HepG2 (cell line): ENCODE results near the gene TNFSF9. TPM values are rescaled to one million over a fixed set of nuclear protein-coding genes. Genes with fewer than 3 reads are reported as not detected.

ENCODE experiments used
- ATAC-seq: fragments of 200-7000 bp; cut with Tn5 transposase; 3 replicates; pipeline ENCODE4 v1.9.1; 2020; ENCODE audit warnings: mild to moderate bottlenecking, moderate library complexity
- BruUV-seq: library from RNA; stranded (reverse); fragments of 400-500 nt; replicated peaks from 2 replicates; lab custom pipeline; 2021; lab: Mats Ljungman, UMichigan
- CTCF ChIA-PET: fragments of 300-600 bp; formaldehyde crosslinking; extraction: SDS; loops from one replicate; lab custom pipeline; 2021; ENCODE audit warnings: low total read pairs, inconsistent platforms, low intra/inter-chr PET ratio; lab: Yijun Ruan, JAX
- POLR2A ChIA-PET: fragments of 350-600 bp; sonication (Branson Sonifier 250); formaldehyde crosslinking; loops from one replicate; lab custom pipeline; 2020; ENCODE audit warnings: antibody characterized with exemption, inconsistent platforms; lab: Yijun Ruan, JAX
- DNase-seq: peaks from one replicate; pipeline ENCODE4 v3.0.0-alpha.2; 2015; ENCODE audit warnings: low spot score
- FAIRE-seq: peaks from 3 replicates; lab custom pipeline; 2011; peaks lifted over from hg19 to GRCh38; lab: Jason Lieb, UNC
- H2AFZ ChIP-seq: one replicate; pipeline ENCODE4 v1.6.1; 2011; ENCODE audit warnings: low read length, inconsistent platforms
- H3K27ac ChIP-seq: fragments of 300-600 bp; 3 replicates; pipeline ENCODE4 v1.8.0; 2011; ENCODE audit warnings: mixed run types, mild to moderate bottlenecking, mixed read lengths, low read length, inconsistent platforms; ENCODE audit not compliant: insufficient read depth; ENCODE audit errors: extremely low read length
- H3K27me3 ChIP-seq, 2 experiments: fragments of 200-600 bp in 1 of 2; 2 replicates in 1 of 2; 3 replicates in 1 of 2; pipeline versions ENCODE4 v1.6.0 to v1.8.0; 2011; ENCODE audit warnings: low read length in 2 of 2, mild to moderate bottlenecking in 2 of 2, moderate library complexity in 2 of 2, inconsistent platforms in 1 of 2; ENCODE audit not compliant: insufficient read depth in 2 of 2, control insufficient read depth in 1 of 2
- H3K36me3 ChIP-seq, 2 experiments: fragments of 200-600 bp in 1 of 2; replicated peaks in 1 of 2; 2 replicates in 1 of 2; 3 replicates in 1 of 2; pipeline versions ENCODE4 v1.5.1 to v1.8.0; 2011; ENCODE audit warnings: low read length in 2 of 2, inconsistent platforms in 1 of 2; ENCODE audit not compliant: insufficient read depth in 2 of 2, control insufficient read depth in 1 of 2
- H3K4me1 ChIP-seq: 2 replicates; pipeline ENCODE4 v1.5.1; 2012; ENCODE audit warnings: low read length, inconsistent platforms; ENCODE audit not compliant: insufficient read depth
- H3K4me2 ChIP-seq: 2 replicates; pipeline ENCODE4 v1.6.0; 2011; ENCODE audit warnings: low read depth, low read length, inconsistent platforms
- H3K4me3 ChIP-seq, 3 experiments: fragments of 200-600 bp in 1 of 3; sonication (generic), shearing (Covaris generic) in 1 of 3; replicated peaks in 1 of 3; 2 replicates each; pipeline ENCODE4 v1.5.1; 2011 to 2016; ENCODE audit warnings: low read length in 3 of 3, inconsistent platforms in 2 of 3, low read depth in 2 of 3, mild to moderate bottlenecking in 2 of 3, control low read depth in 1 of 3, mixed read lengths in 1 of 3; ENCODE audit not compliant: insufficient read depth in 1 of 3
- H3K79me2 ChIP-seq: one replicate; pipeline ENCODE4 v1.6.1; 2011; ENCODE audit warnings: low read length, inconsistent platforms; ENCODE audit not compliant: insufficient read depth
- H3K9ac ChIP-seq: 2 replicates; pipeline ENCODE4 v1.6.0; 2011; ENCODE audit warnings: mild to moderate bottlenecking, low read depth, low read length, inconsistent platforms; ENCODE audit not compliant: insufficient read depth
- H3K9me3 ChIP-seq: 2 replicates; pipeline ENCODE4 v1.5.1; 2012; ENCODE audit warnings: mild to moderate bottlenecking, low read length
- H4K20me1 ChIP-seq: 2 replicates; pipeline ENCODE4 v1.6.0; 2011; ENCODE audit warnings: inconsistent platforms, mild to moderate bottlenecking, low read length, moderate library complexity; ENCODE audit not compliant: insufficient read depth
- DPF2 ChIP-seq: sonication (generic); formaldehyde crosslinking; IDR thresholded peaks from 2 replicates; pipeline ENCODE4 v1.4.0; 2020; ENCODE audit warnings: mild to moderate bottlenecking, low read depth, missing genetic modification reagents, borderline replicate concordance
- FOXO1 ChIP-seq: sonication (generic); formaldehyde crosslinking; IDR thresholded peaks from 2 replicates; pipeline ENCODE4 v1.4.0; 2020; ENCODE audit warnings: missing genetic modification reagents
- GMEB2 ChIP-seq: IDR thresholded peaks from 2 replicates; pipeline ENCODE4 v1.6.1; 2016; ENCODE audit warnings: missing biosample characterization, missing genetic modification reagents, low read depth
- IRF2 ChIP-seq: IDR thresholded peaks from 2 replicates; pipeline ENCODE4 v1.6.1; 2018; ENCODE audit warnings: missing genetic modification reagents, missing compliant biosample characterization
- MIXL1 ChIP-seq: IDR thresholded peaks from 2 replicates; pipeline ENCODE4 v1.6.1; 2016
- NFE2 ChIP-seq: sonication (generic); formaldehyde crosslinking; IDR thresholded peaks from 2 replicates; pipeline ENCODE4 v1.4.0; 2020; ENCODE audit warnings: missing genetic modification reagents
- POLR2AphosphoS2 ChIP-seq: IDR thresholded peaks from 2 replicates; pipeline ENCODE4 v1.6.1; 2011; ENCODE audit warnings: low read depth, low read length, improper control_type of control experiment
- POLR2G ChIP-seq: fragments of 200-400 bp; formaldehyde crosslinking; IDR thresholded peaks from 2 replicates; pipeline ENCODE4 v1.6.1; 2018; ENCODE audit warnings: mild to moderate bottlenecking, low read depth, low read length, moderate library complexity
- SMARCE1 ChIP-seq: fragments of 450-650 bp; IDR thresholded peaks from 2 replicates; pipeline ENCODE4 v1.6.1; 2017; ENCODE audit warnings: borderline replicate concordance
- SP140L ChIP-seq: sonication (generic); formaldehyde crosslinking; IDR thresholded peaks from 2 replicates; pipeline ENCODE4 v1.4.0; 2020; ENCODE audit warnings: missing genetic modification reagents, borderline replicate concordance
- TCF7L2 ChIP-seq: IDR thresholded peaks from 2 replicates; pipeline ENCODE4 v1.6.1; 2011; ENCODE audit warnings: mild to moderate bottlenecking, low read depth, low read length, moderate library complexity
- ZFP36L1 ChIP-seq: sonication (generic); formaldehyde crosslinking; IDR thresholded peaks from 2 replicates; pipeline ENCODE4 v1.8.0; 2022; ENCODE audit warnings: mild to moderate bottlenecking, missing genetic modification reagents, moderate library complexity
- ZNF446 ChIP-seq: sonication (generic); formaldehyde crosslinking; IDR thresholded peaks from 2 replicates; pipeline ENCODE4 v1.5.0; 2020; ENCODE audit warnings: mild to moderate bottlenecking, missing genetic modification reagents
- ZNF605 ChIP-seq: sonication (generic); formaldehyde crosslinking; IDR thresholded peaks from 2 replicates; pipeline ENCODE4 v1.8.0; 2022; ENCODE audit warnings: mild to moderate bottlenecking, missing genetic modification reagents
- ZNF749 ChIP-seq: sonication (generic); formaldehyde crosslinking; IDR thresholded peaks from 2 replicates; pipeline ENCODE4 v1.8.0; 2022; ENCODE audit warnings: mild to moderate bottlenecking, missing genetic modification reagents, moderate library complexity, borderline replicate concordance
- WGBS: methylation state at CpG from one replicate; pipeline ENCODE4 v1.1.6; 2017; ENCODE audit warnings: low lambda C conversion rate; 5-methylcytosine and 5-hydroxymethylcytosine counted together
- in situ Hi-C: cut with HindIII; loops from 2 replicates; pipeline ENCODE4 v1.10.0; 2017; ENCODE audit warnings: low pct_unique_long_range_greater_than_20kb; ENCODE audit not compliant: extremely low pct_ligation_motif_present
- intact Hi-C: fragments of 100-400 bp; cut with micrococcal nuclease; formaldehyde crosslinking; loops from one replicate; pipeline ENCODE4 v1.10.0; 2022; ENCODE audit not compliant: unreplicated experiment
- polyA plus RNA-seq, 8 experiments: library from polyadenylated mRNA; depleted of rRNA in 3 of 8; stranded (reverse) in 7 of 8; unstranded in 1 of 8; fragments of >200 nt; fragmentation: Illumina TruSeq in 4 of 8; extraction: Trizol in 4 of 8; gene quantifications; 2 replicates each; pipeline versions ENCODE4 v1.2.1 to v1.2.3, GENCODE V29; 2011 to 2016; ENCODE audit warnings: low read depth in 4 of 8, missing spikeins in 1 of 8, mixed read lengths in 1 of 8; ENCODE audit not compliant: insufficient read depth in 1 of 8
- total RNA-seq, 5 experiments: library from RNA; depleted of rRNA; stranded (reverse); fragments of >200 nt; fragmentation: Illumina TruSeq; extraction: Trizol; gene quantifications; 2 replicates each; pipeline ENCODE4 v1.2.3, GENCODE V29; 2016; ENCODE audit warnings: low read depth in 1 of 5
- TF ChIP-seq, protein P1 (sequence below): sonication (generic); formaldehyde crosslinking; IDR thresholded peaks from 2 replicates; pipeline ENCODE4 v1.4.0; 2020; ENCODE audit warnings: mild to moderate bottlenecking, missing genetic modification reagents
- TF ChIP-seq, protein P2 (sequence below): sonication (generic); formaldehyde crosslinking; IDR thresholded peaks from 2 replicates; pipeline ENCODE4 v1.4.0; 2020; ENCODE audit warnings: missing genetic modification reagents

The TNFSF9 gene
- total and polyA plus RNA-seq, 2 of the 13 experiments (the other 11 are each of a cell fraction or from before 2014, with no cell fraction given), result 1.0 to 1.8 TPM

GRCh38 chr19:6533000-6533328 is 2.1 kb downstream of the TNFSF9 start (continued):
- no peak for TF ChIP-seq ZNF605 (CRISPR knock-in tag)
- TF ChIP-seq, protein P1, sequence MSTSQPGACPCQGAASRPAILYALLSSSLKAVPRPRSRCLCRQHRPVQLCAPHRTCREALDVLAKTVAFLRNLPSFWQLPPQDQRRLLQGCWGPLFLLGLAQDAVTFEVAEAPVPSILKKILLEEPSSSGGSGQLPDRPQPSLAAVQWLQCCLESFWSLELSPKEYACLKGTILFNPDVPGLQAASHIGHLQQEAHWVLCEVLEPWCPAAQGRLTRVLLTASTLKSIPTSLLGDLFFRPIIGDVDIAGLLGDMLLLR, result no peak
- no peak for TF ChIP-seq NFE2 (CRISPR knock-in tag)
- TF ChIP-seq POLR2G, result no peak
- TF ChIP-seq SP140L (CRISPR knock-in tag), result no peak

DNA sequence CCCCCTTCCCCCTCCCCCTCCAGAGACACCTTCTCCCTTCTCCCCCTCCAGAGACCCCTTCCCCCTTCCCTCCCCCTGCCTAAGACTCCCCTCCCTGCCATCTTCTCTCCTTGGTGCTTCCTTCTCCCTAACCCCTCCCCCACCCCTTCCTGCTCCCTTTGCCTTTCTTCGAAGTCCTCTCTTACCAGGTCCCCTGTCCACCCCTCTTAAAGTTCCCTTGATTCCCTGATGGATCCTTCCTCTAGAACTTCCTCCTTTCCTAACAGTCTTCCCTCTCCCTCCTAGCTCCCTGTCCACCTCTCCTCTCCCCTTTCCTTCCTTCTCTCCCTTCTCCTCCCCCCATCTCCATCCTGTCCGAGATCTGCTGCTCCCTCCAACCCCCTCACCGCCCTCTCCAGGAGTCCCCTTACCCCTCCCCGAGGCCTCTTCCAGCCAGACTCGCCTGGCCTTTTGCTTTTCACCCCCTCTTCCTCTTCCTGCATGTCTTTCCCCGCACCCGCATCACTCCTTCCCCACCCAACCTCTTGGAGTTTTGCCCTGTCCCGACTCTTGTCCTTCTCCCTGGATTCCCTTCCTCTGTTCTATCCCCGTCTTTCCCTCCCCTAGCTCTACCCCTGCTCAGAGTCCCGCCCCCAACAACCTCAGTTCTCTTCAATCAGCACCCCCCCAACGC is 3.1 kb downstream of the TNFSF9 start:
- Histone ChIP-seq H3K4me1 (peaks cover 53% of the 10 kb centered on the region), H3K79me2 (no peaks in the 10 kb centered on the region), H2AFZ (no peak overlapping the region), H3K27ac (no peak overlapping the region), H4K20me1 (no peaks in the 10 kb centered on the region), H3K36me3 (no peaks in the 10 kb centered on the region), H3K4me3 (no peak overlapping the region), H3K27me3 (peaks cover 0 to 14% of the 10 kb centered on the region in 2 experiments; a peak in 3 of 5 replicates), H3K9ac (no peak overlapping the region), H3K4me2 (no peak overlapping the region), H3K9me3 (no peaks in the 10 kb centered on the region)
- WGBS, result 76% methylated on average over 11 of the region's 11 CpGs
- ChIA-PET POLR2A (no interaction called here), CTCF (no interaction called here)
- ATAC-seq (no peak), FAIRE-seq (no peak), DNase-seq (no peak)
- no TSS peak for BruUV-seq
- intact Hi-C loops (no loop called here), in situ Hi-C loops (no loop called here)
- TF ChIP-seq DPF2 (CRISPR knock-in tag) (no peak), MIXL1 (CRISPR knock-in tag) (no peak), POLR2AphosphoS2 (no peak), GMEB2 (CRISPR knock-in tag) (no peak), TCF7L2 (no peak), IRF2 (CRISPR knock-in tag) (no peak), ZFP36L1 (no peak), SMARCE1 (no peak), ZNF749 (CRISPR knock-in tag) (no peak), FOXO1 (CRISPR knock-in tag) (no peak), ZNF446 (no peak)
- TF ChIP-seq, protein P2, sequence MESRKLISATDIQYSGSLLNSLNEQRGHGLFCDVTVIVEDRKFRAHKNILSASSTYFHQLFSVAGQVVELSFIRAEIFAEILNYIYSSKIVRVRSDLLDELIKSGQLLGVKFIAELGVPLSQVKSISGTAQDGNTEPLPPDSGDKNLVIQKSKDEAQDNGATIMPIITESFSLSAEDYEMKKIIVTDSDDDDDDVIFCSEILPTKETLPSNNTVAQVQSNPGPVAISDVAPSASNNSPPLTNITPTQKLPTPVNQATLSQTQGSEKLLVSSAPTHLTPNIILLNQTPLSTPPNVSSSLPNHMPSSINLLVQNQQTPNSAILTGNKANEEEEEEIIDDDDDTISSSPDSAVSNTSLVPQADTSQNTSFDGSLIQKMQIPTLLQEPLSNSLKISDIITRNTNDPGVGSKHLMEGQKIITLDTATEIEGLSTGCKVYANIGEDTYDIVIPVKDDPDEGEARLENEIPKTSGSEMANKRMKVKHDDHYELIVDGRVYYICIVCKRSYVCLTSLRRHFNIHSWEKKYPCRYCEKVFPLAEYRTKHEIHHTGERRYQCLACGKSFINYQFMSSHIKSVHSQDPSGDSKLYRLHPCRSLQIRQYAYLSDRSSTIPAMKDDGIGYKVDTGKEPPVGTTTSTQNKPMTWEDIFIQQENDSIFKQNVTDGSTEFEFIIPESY (CRISPR knock-in tag), result no peak
